MM.1S (cell line): Measurements from ENCODE around the gene PLS3.

Experiments
- EZH2 ChIP-seq: fragments of 300-600 bp; sonication (generic); optimal IDR thresholded peaks from 2 replicates; pipeline ENCODE3; 2017; ENCODE audit warnings: low read depth, mild to moderate bottlenecking, antibody characterized with exemption, low read length, mixed read lengths
- TF ChIP-seq, protein P1 (sequence below): fragments of 300-600 bp; sonication (generic); IDR thresholded peaks from 2 replicates; pipeline ENCODE4 v1.5.1; 2016; ENCODE audit warnings: antibody characterized with exemption, low read length, mixed read lengths

DNA sequence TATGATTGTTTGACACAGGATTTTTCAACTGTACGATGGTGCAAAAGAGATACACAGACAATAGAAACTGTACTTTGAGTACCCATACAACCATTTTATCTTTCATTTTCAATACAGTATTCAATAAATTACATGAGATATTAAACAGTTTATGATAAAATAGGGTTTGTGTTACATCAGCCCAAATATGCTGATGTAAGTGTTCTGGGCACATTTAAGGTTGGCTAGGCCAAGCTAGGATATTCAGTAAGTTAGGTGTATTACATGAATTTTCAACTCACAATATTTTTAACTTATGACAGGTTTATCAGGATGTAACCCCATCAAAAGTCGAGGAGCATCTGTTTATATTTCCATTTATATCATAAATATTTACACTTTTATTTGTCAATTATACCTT lies 42.9 kb upstream of the PLS3 start:
- TF ChIP-seq, protein P1, sequence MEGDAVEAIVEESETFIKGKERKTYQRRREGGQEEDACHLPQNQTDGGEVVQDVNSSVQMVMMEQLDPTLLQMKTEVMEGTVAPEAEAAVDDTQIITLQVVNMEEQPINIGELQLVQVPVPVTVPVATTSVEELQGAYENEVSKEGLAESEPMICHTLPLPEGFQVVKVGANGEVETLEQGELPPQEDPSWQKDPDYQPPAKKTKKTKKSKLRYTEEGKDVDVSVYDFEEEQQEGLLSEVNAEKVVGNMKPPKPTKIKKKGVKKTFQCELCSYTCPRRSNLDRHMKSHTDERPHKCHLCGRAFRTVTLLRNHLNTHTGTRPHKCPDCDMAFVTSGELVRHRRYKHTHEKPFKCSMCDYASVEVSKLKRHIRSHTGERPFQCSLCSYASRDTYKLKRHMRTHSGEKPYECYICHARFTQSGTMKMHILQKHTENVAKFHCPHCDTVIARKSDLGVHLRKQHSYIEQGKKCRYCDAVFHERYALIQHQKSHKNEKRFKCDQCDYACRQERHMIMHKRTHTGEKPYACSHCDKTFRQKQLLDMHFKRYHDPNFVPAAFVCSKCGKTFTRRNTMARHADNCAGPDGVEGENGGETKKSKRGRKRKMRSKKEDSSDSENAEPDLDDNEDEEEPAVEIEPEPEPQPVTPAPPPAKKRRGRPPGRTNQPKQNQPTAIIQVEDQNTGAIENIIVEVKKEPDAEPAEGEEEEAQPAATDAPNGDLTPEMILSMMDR: no peak
- TF ChIP-seq EZH2: no peak
